Tibial nerve (tissue), 4 donors: ENCODE results near the gene ZNF362.

Experiments used
- CTCF ChIP-seq, 5 experiments: fragments of 200-600 bp in 3 of 5; fragments of 450-650 bp in 2 of 5; sonication (generic) in 3 of 5; IDR thresholded peaks; one replicate each; pipeline ENCODE4 v1.5.1; 2016 to 2019; ENCODE audit warnings: antibody characterized with exemption in 5 of 5, mild to moderate bottlenecking in 3 of 5, moderate library complexity in 2 of 5
- EP300 ChIP-seq, 2 donors: sonication (generic); formaldehyde crosslinking; IDR thresholded peaks; one replicate each; pipeline ENCODE4 v1.6.1; 2017; ENCODE audit warnings: antibody characterized with exemption in 2 of 2, mild to moderate bottlenecking in 1 of 2
- POLR2A ChIP-seq, 2 donors: fragments of 450-650 bp; IDR thresholded peaks; one replicate each; pipeline ENCODE4 v1.6.1; 2017; ENCODE audit warnings: antibody characterized with exemption in 2 of 2, mild to moderate bottlenecking in 2 of 2, moderate library complexity in 2 of 2

GRCh38 chr1:33257772-33258712 is 1.8 kb downstream of the ZNF362 start:
- TF ChIP-seq CTCF (IDR thresholded peaks at IDR 0.05) (no peak), POLR2A (IDR thresholded peaks at IDR 0.05) (no peak), EP300 (IDR thresholded peaks at IDR 0.05) (no peak)
